CD4-positive, alpha-beta T cell treated with Interferon gamma for 1 hour (primary cell): Measurements from ENCODE around the gene CASP10.
A peak's percentile ranks its signal among the peaks of the same experiment; 100 is the strongest.
"Not testable (repeated sequence)": the region's sequence is repeated elsewhere in the genome, so short reads cannot be mapped to it uniquely, and the experiment has no call there.

Experiments used
- DNase-seq: peaks from one replicate; pipeline ENCODE4 v3.0.0-alpha.2; 2020

Gene CASP10, protein sequence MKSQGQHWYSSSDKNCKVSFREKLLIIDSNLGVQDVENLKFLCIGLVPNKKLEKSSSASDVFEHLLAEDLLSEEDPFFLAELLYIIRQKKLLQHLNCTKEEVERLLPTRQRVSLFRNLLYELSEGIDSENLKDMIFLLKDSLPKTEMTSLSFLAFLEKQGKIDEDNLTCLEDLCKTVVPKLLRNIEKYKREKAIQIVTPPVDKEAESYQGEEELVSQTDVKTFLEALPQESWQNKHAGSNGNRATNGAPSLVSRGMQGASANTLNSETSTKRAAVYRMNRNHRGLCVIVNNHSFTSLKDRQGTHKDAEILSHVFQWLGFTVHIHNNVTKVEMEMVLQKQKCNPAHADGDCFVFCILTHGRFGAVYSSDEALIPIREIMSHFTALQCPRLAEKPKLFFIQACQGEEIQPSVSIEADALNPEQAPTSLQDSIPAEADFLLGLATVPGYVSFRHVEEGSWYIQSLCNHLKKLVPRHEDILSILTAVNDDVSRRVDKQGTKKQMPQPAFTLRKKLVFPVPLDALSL

DNA sequence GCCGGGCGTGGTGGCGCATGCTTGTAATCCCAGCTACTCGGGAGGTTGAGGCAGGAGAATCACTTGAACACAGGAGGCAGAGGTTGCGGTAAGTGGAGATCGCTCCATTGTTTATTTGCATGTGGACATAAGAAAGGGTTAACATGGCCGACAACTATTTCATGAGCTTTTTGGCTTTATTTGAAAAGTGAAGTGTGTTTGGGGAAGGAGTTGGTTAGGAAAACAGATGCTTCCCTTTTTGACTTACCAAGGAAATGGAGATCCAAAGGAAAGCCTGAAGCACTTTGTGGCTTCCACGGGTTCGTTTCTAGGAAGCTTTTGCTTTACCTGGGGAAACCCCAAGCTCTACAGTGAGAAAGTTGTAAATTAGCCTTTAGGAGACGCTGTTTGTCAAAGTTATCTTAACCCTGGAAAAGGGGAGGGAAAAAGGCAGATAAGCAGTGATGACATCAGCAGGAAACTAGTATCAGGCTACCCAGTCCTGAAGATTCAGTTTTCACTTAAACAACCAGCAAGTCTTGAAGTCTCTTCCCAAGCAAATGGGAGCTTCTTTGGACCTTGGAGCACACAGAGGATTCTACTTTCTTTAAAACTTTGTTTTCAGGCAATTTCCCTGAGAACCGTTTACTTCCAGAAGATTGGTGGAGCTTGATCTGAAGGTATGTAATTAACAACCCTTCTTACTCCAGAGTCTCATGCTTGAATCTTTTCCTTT is at the start of gene CASP10:
Gene CASP10 (plus strand): TSS at position 492 of the 715 bp plus-strand sequence. CDS start 2,637 bp downstream, outside the sequence.
- peak; percentile 34 for DNase-seq

DNA sequence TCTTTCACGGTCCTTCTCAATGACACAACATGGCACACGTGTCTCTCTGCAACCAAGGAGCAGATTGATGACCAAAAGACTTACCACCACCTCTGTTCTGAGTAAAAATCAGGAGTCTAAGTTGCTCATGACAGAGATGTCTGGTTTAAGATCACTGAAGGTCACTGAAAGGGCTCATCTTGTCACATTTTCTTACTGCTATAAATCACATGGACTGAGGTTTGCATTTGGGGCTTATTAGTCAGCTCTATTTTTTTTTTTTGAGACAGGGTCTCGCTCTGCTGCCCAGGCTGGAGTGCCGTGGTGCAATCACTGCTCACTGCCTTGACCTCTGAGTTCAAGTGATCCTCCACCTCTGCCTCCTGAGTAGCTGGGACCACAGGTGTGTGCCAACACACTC is 47.6 kb upstream of the CASP10 start:
- no peak for DNase-seq

DNA sequence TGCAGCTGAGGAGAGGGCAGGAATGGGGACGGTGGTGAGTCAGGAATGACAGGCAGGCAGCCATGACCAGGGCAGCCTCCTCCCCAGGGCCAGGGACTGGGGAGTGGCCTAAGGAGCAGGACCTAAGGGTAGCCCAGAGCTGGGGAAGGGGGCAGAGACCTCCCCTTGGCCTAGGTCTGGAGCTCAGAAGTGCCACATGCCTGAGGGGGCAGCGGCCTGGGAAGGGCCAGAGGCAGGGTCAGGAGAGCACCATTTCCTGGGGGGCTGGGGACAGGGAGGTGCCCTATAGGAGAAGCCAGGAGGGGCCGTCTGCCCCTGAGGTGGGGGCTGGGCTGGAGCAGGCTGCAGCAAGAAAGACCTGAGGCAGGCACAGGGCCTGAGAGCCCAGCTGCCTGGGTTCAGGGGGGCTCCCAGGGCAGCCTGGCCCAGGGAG is 46.0 kb upstream of the CASP10 start:
- no peak for DNase-seq

DNA sequence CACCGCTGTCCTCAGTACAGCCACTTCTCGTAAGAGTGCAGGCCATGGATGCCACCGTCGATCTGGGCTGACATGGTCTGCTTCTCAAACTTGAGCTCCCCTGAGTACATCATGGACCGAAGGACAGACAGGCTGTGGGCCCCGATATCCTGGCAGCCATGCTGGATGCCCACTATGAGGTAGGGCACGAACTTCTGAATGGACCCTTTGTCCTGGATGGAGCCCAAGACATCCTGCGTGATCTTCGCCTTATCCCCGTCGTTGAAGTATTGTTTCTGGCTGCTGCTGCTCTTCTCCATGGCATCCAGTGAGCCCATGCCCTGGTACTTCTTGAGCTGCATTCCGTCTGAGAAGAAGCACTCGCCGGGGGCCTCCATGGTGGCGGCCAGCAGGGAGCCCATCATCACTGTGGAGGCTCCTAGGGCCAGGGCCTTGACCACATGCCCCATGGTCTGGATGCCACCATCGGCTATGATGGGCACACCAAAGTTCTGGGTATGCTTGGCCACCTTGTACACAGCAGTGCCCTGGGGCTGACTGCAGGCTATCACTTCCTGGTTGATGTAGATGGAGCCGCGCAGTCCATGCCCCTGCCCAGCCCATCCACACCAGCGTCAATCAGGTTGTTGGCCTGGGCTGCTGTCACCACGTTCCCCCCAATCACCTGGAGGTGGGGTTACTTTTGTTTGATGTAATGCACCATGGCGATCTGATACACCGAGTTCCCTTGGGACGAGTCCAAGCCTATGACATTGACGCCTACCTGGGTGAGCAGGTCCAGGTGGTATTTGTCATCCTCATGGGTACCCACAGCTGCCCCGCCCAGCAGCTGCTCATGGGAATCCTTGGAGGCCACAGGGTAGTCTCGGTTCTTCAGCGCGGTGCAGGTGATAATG is 45.2 kb upstream of the CASP10 start:
- DNase-seq: no peak

DNA sequence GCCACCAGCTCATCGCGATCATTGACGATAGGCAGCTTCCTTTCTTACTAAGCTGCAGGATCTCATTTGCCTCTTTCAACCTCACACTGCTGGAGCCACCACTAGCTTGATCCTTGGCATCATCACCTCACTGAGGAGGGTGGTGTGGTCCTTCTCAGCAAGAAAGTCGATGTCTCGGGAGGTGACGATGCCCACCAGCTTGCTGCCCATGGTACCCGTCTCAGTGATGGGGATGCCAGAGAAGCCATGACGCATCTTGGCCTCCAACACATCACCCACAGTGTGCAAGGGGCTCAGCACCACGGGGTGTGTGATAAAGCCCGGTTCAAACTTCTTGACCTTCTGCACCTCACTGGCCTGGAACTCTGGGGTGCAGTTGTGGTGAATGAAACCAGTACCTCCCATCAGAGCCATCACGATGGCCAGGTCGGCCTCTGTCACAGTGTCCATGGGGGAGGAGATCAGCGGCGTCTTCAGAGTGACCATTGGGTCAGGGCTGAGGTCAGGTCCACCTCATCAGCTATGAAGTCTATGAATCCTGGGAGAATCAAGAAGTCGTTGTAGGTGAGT is 44.5 kb upstream of the CASP10 start:
- no peak for DNase-seq

DNA sequence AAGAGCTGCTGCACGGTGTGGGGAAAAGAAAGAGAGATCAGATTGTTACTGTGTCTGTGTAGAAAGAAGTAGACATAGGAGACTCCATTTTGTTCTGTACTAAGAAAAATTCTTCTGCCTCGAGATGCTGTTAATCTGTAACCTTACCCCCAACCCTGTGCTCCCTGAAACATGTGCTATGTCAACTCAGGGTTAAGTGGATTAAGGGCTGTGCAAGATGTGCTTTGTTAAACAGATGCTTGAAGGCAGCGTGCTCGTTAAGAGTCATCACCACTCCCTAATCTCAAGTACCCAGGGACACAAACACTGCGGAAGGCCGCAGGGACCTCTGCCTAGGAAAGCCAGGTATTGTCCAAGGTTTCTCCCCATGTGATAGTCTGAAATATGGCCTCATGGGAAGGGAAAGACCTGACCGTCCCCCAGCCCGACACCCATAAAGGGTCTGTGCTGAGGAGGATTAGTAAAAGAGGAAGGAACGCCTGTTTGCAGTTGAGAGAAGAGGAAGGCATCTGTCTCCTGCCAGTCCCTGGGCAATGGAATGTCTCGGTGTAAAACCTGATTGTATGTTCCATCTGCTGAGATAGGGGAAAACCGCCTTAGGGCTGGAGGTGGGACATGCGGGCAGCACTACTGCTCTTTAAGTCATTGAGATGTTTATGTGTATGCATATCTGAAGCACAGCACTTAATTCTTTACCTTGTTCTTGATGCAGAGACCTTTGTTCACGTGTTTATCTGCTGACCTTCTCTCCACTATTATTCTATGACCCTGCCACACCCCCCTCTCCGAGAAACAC is 43.8 kb upstream of the CASP10 start:
- DNase-seq: not testable (repeated sequence)

DNA sequence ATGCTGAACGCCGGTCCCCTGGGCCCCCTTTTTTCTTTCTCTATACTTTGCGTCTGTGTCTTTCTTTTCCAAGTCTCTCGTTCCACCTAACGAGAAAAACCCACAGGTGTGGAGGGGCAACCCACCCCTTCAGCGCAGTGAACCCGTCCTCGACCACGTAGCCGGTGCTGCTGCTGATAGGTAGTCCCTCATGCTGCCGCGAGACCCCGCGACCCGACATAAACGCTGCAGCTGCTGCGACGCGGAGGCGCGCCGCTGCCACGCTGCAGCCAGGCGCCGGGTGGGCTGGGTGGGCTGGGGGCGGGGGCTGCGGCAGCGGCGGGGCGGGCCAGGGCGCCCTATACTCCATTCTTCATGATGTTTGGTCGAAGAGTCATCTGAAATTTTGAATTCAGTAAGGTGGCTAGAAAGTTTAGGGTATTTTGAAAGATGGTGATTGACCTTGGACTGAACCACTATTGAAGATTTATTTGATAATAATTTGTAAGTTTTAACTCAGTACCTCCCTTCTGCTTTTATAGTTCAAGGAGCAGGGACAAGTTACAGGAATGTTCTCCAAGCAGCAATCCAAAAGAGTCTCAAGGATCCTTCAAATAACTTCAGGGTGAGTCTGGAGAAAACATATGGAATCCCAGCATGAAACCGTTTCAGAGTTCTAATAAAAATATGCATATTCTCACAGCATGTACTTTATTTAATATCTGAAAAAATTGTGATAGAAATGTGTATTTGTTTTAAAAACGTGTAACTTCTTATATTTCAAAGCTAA is 42.9 kb upstream of the CASP10 start:
- no peak for DNase-seq

DNA sequence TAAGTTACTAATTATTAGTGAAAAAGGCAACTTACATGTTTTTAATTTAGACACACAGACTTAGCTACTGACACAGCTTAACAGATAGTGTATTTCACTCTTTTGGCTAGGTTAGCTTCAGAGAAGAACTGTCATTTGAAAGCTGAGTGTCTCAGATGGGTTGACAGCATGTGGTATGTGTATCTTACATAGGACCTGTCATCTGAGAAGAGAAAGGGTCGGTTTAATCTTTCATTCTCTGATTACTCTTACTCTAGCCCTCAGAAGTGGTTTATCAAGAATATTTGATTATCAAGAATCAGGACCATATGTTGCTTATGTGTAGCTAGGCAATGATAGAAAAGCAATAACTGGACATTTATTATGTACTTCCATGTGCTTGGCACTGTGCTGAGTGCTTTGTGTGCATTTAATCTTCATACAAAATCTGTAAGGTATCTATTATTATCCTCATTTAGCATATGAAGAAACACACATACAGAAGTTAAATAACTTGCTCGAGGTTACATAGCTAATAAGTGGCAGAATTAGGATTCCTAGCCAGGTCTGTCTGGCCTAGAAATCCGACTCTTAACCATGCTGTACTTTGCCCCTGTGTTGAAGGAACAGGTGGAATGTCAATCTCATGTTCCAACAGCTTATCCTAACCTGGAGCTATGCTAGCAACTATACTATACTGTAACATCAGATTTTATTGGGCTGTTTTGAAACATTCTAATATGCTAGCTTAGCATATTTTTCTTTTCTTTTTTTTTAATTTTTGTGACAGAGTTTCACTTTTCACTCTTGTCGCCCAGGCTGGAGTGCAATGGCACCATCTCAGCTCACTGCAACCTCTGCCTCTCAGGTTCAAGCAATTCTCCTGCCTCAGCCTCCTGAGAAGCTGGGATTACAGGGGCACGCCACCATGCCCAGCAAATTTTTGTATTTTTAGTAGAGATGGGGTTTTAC is 38.6 kb upstream of the CASP10 start:
- DNase-seq: no peak

DNA sequence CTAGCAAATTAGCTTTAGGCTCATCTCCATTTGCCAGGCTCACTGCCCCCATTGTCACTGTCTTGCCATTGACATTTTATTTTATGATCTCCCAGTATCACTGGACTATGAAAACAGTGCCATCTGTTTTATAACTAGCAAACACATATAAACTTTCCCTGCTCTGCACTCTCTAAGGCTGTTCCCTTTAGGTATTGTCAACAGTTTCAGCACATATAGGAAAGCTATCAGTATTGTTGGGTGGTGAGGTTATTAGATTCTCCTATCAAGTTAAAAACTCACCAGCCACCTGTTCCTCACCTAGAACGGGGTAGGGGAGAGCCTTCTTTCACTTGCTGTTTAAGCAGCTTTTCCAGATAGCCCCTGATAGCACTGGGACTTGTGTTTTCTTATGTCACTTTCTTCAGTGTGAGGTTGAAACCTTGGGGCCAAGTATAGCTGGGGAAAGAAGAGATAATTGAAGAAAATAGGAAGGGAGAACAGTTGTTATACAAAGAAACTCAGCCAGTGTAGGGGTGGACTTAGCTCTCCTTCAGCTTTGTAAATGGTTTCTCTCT is 34.4 kb upstream of the CASP10 start:
- no peak for DNase-seq

DNA sequence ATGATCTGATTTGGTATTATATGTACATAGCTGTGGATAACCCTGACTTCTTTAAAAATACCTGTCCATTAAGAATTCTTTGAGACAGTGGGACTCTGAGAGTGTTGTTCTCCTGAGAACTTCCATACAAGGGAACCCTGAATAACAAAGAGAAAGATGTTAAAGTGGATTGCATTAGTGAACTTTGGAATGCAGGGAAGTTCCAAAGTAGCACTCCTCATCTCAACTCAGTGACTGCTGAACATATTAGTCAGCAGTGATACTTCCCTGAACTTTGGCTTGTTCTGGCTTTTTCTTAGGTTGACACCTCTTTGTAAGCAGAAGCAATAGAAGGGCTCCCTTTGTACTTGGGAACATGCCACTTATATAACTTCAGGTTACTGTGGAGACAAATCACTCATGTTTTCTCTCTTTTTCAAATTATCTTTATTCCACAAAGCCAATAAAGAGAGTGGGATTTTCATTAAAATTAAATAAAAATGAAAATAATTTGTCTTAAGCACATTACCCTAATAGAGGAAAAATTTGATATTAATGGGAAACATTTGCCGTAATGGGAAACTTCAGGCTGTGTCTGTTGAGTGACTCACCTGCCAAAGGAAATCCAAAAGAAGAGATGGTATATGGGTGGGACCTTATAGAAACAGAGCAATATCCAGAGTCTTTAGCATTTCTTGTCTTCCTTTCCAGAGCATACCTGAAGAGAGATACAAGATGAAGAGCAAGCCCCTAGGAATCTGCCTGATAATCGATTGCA is 33.7 kb upstream of the CASP10 start:
- DNase-seq: no peak

DNA sequence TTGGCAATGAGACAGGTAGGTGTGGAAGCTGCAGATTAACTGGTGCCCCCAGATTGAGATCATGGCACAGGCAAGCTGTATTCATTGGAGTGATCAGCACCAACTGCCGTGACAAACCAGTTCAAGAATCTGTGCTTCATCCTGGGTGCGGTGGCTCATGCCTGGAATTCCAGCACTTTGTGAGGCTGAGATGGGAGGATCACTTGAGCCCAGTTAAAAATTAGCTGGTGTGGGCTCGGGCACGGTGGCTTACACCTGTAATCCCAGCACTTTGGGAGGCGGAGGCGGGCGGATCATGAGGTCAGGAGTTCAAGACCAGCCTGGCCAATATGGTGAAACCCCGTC is 33.1 kb upstream of the CASP10 start:
- not testable (repeated sequence) for DNase-seq

DNA sequence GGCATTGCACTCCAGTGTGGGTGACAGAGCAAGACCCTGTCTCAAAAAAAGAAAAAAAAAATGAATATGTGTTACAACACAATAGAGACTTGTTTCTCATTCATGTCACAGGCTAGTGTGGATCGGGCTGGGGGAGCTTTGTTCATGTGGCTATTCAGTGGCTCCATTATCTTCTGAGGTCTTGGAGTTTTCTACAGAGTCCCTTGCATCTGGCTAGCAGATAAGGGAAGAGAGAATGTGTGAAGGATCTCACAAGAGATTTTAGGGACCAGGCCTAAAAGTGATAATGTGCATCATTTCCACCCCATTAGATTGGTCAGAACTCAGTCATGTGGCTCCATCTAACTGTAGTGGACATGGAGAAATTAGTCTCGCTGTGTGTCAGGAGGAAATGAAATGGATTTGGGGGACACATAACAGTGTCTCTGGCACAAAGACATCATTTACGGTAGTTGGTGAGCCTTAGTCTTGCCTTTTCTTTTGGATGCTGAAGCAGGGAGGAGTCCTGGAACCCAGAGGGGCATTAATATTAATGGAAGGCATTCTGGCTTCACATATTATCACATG is 32.4 kb upstream of the CASP10 start:
- no peak for DNase-seq

DNA sequence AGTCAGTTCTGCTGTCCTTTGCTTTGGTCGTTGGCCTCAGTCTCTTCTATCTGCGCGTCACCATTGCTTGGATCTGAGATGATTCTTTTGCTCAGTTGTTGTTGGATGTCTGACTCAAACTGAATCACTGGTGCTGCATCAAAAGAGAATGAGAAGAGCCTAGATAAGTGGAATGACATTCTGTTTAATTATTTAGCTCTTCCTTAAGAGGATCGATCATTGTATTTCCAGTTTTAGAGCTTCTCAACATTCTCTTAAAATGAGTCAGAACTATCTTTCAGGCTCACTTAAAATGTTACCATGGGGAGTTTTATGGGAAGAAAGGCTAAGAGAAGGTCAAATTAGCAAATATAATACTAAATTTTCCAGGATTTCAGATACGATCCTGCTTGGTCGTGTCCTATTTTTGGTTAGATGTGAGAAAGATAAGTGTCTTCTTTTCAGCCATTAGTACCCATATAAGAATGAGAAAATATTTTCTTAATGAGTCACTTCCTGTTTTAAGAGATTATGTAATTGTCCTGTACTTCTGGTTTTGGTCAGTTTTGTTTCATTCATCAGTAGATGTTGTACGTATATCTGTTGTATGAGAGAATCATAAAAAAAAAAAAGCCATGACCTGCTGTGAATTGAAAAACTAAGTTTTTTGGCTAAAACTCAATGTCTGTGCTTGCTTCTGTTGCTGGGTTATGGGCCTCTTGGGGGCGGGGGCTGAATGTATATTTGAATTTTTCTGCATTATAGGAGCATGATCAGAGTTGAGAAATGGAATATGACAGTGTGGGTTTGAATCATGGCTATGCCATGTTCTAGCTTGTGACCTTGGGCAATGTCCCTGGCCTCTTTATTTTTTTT is 31.6 kb upstream of the CASP10 start:
- DNase-seq: no peak

DNA sequence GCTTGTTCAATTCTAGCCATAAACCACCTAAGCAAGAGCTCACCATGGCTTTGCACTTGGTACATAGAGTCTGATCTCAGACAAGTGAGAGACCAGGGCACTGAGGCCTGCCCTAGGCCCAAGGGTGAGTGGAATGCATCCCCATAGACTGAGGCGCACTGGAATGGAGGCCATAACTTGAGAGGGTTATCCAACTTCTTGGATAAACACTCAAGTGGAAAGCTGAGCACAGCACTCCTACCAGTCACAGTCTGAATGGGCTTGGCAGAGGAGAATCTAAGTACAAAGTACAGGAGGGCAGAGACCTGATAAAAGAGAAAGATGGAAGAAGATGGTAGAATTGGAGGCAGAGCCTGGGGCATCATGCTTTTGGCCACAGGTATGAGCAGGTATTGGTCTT is 30.4 kb upstream of the CASP10 start:
- DNase-seq: no peak

DNA sequence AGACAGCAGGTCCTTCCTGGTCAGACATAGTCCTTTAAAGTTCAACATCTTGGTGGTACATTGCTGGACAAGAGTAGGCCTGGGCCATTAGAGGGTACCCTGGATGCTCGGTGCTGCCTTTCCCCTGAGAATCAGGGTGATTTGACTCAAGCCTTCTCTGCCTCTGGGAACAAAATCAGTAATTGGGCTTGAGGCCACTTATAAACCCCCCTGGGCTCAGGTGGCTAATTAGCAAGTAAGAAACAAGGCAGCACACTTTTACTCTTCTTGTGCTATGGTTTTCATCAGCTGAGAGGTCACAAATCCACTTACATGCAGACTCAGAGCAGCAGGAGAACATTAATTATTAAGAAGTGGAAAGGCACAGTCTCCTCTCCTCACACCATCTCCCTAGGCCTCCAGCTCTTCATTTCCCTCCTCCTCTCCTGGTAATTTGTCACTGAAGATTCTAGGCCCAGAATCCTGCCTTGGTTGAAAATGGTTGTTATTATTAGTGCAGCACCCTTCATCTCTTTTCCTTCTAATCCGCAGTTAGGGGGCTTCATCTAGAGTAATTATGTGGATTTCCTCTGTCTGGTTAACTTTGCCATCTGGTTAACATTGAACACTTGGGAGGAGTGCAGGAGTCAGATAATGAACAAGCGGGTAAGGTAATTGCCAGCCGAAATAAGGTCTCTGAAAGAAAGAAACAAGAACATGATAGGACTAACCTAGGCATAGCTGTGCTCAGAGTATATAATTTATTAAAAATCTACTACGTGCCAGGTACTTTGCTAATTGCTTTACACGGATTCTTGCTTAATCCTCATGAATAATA is 29.7 kb upstream of the CASP10 start:
- DNase-seq: no peak

DNA sequence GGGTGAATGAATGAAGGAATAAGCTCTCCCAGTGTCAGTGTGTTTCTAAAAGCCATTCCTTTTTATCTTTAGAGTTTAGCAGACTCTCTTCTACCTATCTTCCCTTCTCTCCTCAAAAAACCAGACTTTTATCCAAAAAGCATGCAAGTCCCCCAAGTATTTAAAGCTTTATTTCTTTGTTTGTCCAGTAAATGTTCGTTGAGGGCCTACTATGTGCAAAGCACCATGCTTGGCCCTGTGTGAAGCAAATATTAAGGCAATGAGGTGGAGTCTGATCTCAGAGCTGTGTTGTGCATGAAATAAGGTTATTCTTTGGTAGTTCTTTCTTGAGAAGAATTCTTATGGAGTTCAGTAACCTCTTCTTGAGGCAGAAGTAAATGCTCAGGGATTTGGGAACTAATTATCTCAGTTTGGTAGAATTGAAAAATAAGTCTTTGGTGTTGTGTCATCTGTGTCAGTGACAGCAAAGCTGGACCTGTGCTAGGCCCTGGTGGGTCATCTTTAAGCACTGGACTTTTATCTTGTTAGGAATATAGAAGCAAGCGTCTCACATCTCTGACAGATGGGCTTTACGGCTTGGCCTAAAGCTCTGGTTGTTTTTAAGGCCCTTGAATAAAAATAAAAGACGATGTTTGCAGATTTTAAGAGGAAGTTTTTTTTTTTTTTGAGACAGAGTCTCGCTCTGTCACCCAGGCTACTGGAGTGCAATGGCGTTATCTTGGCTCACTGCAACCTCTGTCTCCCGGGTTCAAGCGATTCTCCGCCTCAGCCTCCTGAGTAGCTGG is 28.1 kb upstream of the CASP10 start:
- no peak for DNase-seq
